ENCODE results near the gene NOL6.
A peak's percentile ranks its signal among the peaks of the same experiment; 100 is the strongest.

NOL6 gene

GRCh38 chr9:33447799-33448553 is 25.7 kb downstream of the NOL6 start:
- DNase-seq, result peak; percentile 41

DNA sequence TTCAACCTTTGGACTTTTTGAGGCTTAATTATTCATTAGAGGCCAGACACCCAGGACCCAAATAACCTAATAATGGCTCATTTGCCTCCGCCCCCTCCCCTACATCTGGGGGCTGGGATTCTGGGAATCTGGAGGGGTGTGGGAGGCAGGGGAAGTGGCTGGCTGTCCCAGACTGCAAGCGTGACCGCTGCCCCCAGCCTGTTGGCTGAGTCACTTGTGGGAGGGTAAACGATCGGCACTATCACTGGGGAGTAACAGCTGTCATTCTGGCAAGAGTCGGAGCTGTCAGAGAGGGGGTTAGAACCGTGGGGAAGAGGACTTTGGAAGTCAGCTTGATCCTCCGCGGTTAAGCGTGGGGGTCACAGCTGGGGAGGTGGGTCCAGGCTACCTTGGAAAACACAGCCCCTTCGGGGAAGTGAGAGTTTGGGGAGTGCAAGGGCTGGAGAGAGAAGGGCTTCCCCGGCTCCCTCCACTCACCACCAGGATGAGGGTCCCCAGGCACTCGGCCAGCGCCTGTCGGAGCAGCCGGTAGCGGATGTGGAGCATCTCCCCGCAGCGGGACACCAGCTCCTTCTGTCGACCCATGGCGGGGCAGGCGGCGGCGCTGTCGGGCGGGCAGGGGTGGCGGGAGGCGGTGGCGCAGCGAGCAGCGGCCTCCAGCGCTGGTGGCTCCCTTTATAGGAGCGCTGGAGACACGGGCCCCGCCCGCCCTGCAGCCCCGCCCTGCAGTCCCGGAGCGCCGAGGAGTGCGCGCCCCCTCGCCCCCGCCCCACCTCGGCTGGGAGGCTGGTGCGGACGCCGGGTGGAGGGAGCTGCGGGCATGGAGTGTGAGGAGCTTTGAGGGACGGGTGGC is 26.6 kb downstream of the NOL6 start, which contains the start of gene AQP3:
Gene AQP3, minus strand, starts transcription at position 648 of the 853 bp plus-strand sequence. Its CDS starts 63 bp downstream, at position 585.
- DNase-seq, result peak; percentile 92

- DNase-seq, result peak; percentile 45
Measured at GRCh38 chr9:33446240-33446945, 27.3 kb downstream of the NOL6 start.

- no peak for DNase-seq
Measured at GRCh38 chr9:33445389-33446239, 28.1 kb downstream of the NOL6 start.

DNA sequence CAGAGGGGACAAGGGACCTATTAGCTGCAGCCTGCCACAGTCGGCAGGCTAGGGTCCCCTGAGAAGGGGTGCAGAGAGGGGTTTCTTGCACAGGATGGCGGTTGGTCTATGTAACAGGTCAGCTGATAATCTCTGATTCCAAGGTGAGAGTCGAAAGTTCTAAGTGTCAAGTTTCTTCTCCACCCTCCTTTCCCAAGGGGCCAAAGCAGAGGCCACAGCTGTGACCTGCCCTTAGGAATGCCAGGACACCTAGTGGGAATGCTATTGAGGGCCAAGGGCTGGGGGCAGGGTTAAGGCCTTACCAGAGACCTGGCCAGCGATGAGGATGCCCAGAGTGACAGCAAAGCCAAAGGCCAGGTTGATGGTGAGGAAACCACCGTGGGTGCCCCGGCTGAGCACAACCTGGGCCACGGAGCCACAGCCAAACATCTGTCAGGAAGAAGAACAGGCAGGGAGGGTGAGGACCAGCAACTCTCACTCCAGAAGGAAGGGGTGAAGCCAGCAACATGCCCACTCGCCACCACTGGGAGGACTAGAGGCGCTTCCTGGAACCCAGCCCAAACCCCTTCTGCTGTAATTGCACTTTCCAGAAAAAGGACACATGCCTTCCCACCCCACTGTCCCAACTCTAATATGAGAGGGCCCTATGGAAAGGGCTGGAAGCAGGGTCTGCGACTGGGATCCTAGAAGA is 30.1 kb downstream of the NOL6 start:
- DNase-seq, result no peak

DNA sequence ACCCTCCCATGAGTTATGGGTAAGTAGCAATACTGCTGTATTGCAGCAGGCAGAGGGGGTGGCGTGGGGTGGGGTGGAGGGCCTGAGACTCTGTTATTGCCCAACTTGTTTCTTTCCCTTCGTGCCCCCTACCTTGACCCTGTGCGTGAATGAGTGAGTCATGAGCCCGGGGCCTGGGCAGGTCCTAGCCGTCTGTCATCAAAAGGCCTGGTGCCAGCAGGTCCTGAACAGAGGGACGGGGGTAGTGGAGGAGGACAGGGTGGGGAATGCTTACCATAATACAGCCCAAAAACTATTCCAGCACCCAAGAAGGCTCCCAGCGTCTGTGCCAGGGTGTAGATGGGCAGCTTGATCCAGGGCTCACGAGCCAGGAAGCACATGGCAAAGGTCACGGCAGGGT is 30.7 kb downstream of the NOL6 start:
- peak; percentile 15 for DNase-seq

GRCh38 chr9:33442125-33442524 is 31.6 kb downstream of the NOL6 start:
- DNase-seq, result no peak

DNA sequence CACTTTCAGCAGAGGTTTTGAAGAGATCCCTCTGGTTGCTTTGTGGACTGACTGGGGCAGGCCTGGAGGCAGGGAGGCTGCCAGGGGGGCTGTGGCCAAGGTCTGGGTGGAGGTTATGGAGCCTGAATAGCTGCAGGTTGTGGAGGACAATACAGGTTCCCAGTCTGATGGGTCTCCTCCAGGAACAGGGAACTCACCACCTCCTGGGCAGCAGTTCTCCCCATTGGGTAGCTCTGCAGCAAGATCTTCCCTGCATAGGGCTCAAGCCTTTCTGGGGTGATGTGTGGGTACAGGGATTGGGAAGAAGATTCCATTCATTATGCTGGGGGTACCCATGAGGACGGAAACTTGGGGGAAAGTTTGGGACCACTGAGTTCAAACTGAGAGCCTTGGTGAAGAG is 33.1 kb downstream of the NOL6 start:
- DNase-seq, result no peak

DNA sequence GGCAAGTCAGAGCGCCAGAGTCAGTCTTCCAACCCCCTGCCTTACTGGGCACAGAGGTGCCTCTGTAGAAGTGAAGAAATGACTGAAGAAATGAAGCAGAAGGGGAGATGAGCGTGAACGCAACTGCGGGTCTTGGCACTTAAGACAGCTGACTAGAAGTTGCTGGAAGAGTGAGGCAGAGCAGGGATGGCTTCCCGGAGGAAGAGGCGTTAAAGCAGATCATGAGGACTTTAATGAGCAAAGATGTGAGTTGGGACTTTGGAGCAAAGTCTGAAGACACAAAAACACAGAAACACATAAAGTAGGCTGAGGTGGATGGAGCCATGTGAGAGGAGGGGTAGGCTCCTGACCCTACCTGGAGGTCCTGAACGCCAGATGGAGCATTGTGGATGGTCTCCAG is 33.5 kb downstream of the NOL6 start:
- no peak for DNase-seq

DNA sequence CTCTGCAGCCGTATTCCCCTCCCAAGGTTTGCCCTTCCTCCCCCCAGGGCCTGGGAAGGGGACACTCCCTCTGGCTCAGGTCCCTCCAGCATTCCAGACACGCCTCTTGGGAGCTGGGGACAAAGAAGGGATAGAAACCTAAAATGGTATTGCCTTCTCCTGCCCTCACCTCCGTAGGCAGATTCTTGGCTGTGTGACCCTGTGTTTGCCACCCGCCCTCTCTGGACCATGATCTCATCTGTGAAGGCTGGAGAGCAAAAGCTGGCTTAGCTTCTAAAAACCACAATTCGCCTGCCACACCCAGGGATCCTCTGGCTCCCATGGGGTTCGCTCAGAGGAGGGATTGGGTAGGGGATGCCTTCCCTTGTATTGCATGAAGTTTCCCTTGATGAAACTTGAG is 34.0 kb downstream of the NOL6 start:
- DNase-seq, result no peak

- DNase-seq, result no peak
Measured at GRCh38 chr9:33438926-33439680, 34.6 kb downstream of the NOL6 start.

DNA sequence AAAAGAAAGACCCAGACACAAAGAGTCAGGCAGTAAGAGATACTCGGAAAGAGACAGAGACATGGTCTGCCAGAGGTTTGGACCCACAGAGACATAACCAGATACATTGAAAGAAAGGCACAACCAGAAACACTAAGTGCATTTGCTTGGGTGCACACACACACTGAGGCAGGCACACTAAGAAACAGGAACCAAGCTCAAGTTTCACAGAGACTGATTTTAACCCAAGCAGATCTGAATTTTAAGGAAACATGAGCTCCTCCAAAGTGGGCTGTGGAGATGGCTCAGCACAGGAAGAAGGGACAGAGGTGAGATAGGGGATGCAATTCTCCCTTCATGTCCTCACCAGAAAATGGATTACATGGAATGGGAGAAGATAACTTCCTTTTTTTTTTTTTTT is 35.8 kb downstream of the NOL6 start:
- no peak for DNase-seq

DNA sequence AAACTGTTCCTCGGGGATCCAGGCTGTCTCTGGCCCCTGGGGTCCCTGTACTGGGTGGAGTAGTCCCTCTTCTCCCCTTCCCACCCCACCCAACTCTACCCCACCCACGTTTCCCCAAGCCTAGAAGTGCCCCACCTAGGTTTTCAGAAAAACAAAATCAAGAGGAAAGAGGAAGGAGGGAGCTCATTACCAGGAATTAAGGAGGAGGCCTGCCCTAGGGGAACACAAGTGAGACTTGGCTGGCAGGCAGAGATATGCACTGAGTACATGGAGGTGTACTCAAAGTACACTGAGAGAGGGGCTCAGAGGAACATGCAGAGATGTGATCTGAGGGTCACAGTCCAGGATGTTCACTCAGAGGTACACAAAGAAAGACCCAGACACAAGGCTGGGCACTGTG is 36.5 kb downstream of the NOL6 start:
- DNase-seq, result no peak

DNA sequence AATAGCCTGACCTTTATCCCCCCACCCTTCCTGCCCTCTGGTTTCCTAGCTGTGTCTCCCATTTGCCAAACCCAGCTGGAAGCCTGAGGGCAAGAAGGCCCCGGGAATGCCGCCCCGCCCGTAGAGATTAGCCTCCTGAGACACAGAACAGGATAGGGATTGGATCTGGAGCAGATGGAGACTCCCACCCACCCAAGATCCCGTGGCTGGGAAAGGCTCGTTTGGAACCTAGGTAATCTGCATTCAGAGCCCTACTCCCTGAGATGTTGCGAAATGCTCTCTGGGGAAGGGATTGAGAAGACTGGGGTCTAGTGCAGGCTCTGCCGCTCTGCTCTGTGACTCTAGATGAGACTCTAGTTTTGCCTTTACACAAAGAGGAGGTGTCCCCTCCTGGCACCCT is 37.3 kb downstream of the NOL6 start:
- peak; percentile 18 for DNase-seq

- no peak for DNase-seq
Measured at GRCh38 chr9:33435821-33436277, 37.9 kb downstream of the NOL6 start.

GRCh38 chr9:33434317-33435105 is 39.2 kb downstream of the NOL6 start:
- DNase-seq, result no peak

GRCh38 chr9:33433871-33434270 is 39.9 kb downstream of the NOL6 start:
- no peak for DNase-seq

DNA sequence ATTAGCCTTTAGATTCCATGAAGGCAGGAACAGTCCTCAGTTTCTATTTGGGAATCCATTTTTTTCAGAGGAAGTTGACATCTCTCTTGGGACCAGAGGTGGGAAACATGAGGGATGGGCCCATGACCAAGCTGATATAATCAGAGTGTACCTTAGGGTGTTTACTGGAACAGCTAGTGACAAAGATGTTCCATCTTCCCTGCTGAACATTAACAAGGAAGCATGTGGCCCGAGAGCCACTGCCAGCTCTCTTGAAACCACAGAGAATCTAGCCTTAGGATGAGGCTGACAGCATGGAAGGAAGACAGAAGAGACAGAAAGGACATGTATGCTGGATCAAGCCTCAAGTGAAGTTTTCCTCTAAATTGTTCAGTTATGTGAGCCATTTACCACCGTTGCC is 42.3 kb downstream of the NOL6 start:
- DNase-seq, result no peak

GRCh38 chr9:33430942-33431341 is 42.8 kb downstream of the NOL6 start:
- no peak for DNase-seq
